LNCAP (cell line): ENCODE results near the gene RNF144A.
A peak's percentile ranks its signal among the peaks of the same experiment; 100 is the strongest.

ENCODE experiments used
- TF ChIP-seq, protein P1 (sequence below): fragments of 450-650 bp; IDR thresholded peaks from 2 replicates; pipeline ENCODE4 v1.5.1; 2017; ENCODE audit warnings: mild to moderate bottlenecking

The RNF144A gene

DNA sequence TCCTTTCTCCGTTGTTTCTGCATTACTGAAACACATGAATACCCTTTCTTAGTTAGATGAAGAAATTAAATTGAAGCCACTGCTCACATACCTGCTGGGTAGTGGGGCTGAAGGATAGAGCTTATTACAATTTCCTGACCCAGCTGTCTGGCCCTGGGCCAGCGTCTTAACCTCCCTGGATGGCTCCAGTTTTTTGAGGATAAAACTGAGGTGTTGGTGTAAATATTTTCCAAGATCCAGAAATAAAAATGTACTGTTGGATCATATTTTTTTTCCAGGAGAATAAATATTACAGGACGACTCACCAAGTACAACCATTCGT lies 3.5 kb downstream of the RNF144A start:
- TF ChIP-seq, protein P1, sequence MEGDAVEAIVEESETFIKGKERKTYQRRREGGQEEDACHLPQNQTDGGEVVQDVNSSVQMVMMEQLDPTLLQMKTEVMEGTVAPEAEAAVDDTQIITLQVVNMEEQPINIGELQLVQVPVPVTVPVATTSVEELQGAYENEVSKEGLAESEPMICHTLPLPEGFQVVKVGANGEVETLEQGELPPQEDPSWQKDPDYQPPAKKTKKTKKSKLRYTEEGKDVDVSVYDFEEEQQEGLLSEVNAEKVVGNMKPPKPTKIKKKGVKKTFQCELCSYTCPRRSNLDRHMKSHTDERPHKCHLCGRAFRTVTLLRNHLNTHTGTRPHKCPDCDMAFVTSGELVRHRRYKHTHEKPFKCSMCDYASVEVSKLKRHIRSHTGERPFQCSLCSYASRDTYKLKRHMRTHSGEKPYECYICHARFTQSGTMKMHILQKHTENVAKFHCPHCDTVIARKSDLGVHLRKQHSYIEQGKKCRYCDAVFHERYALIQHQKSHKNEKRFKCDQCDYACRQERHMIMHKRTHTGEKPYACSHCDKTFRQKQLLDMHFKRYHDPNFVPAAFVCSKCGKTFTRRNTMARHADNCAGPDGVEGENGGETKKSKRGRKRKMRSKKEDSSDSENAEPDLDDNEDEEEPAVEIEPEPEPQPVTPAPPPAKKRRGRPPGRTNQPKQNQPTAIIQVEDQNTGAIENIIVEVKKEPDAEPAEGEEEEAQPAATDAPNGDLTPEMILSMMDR: no peak

DNA sequence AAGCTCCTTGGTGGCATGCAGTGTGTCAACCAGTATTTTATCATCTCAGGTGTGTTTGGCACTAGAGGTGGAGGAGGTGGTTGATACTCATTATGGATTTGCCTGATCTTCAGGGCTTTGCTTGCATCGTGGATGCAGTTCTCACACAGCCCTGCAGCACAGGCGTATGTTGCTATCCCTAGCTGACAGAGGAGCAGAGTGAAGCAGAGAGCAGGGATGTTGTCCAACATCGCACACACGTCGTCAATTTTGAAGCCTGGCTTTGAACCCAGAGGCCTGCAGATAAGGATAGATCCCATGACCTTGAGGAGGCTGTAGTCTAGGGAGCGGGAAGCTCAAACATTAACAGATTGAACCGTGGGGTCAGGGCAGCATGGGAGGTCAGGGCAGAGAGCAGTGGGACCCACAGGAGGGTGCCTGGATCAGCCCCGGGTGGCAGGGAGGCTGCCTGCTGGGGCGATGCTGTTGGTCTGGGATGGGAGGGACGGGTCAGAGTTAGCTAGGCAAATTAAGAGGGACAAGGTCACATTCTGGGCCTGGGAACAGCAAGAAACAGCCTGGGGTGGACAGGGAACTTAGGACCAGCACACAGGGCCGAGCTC lies 4.2 kb downstream of the RNF144A start:
- TF ChIP-seq, protein P1: no peak

DNA sequence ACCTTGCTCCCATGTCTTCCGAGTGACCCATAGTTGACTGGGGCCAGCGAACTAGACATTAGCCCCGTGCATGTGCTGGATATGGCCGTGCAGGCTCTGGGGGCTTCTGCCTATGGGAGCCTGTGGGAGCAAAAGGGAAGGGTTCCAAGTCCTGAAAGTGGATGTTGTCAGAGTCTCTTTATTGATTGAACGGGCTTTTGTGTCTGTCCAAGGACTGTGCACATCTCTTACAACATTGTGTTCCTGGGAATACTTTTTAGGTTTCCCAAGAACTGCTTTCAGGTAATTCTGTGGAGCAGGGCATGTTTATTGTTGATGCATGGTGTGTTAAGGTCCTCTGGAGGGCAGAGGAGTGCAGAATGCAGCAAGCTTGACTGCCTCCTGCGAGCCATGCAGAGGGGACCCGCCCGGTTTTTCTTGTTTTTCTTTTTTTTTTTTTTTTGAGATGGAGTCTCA lies 5.0 kb downstream of the RNF144A start:
- TF ChIP-seq, protein P1: peak; percentile 47

DNA sequence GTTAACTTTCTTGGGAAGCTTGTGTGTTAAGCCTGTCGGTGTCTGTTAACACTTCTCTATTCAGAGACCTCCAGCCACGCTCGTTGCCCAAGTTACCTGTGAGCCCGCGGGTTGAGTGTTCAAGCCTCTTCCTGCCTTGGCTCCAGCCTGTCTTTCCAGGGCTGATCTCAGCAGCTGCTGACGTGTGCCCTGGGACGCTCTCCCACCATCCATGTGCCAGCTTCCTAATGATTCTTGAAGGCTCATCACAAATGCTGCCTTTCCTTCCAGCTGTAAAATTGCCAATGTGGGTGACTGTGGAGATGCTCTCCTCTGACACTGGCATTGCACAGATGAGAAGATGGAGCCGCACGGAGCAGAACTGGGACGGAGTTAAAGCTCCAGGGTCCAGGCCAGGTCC lies 6.1 kb downstream of the RNF144A start:
- TF ChIP-seq, protein P1: no peak

DNA sequence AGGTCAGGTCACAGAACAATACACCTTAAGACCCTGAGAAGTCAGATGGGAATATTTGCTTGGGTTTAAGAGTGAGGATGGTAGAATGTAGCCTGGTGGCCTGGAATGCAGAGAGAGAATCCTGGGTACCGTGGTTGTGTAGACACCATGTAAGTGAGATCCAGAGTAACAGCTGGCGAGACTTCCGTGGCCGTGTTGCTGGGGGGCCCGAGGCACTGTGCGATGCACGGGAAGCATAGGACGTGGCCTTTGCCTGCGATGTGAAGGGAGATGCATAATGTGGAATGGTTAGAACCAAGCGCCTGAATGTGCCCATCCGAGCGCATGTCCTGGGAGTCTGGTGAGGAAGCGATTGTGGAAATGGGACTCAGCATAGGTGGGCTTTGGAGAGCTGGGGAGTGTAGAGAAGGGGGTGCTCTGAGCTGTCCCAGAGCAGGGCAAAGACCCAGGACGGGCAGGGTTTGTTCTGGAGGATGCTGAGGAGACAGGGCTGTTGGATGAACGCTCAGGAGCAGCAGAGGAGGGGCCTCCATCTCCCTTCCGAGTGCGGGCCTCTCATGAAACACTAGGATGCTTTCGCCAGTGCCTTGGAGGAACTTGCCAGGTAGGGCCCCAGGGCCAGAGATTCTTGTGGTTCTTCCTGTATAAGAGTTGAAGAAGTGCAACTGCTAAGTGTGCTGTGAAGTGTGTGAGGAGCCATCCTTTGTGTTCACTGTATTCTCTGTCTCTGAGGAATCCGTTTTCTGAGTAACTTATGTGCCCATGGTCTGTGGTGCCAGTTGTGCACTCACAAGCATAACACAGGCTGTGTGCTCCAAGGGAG lies 7.1 kb downstream of the RNF144A start:
- TF ChIP-seq, protein P1: no peak

DNA sequence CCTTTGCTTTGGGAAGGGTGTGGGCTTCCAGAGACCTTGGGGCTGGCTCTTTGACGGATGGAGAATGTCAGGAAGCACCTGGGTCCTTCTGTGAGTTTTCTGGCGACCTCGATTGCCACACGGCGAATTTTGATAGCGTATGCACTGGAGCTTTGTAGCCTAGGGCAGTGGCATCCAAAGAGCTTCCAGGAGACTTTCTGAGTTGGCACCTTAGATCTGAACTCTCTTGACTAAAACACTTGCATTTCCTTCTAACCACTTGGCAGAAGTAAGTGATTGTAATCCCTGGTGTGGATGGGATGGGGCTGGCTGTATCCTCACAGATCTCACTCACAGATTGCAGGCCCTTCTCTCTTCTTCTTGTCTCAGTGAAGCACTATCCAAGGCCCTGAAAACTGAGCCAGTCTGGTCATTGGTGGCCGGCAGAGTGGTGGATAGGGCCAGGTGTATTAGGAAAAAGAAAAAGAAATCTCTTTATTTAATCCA lies 7.8 kb downstream of the RNF144A start:
- TF ChIP-seq, protein P1: no peak

DNA sequence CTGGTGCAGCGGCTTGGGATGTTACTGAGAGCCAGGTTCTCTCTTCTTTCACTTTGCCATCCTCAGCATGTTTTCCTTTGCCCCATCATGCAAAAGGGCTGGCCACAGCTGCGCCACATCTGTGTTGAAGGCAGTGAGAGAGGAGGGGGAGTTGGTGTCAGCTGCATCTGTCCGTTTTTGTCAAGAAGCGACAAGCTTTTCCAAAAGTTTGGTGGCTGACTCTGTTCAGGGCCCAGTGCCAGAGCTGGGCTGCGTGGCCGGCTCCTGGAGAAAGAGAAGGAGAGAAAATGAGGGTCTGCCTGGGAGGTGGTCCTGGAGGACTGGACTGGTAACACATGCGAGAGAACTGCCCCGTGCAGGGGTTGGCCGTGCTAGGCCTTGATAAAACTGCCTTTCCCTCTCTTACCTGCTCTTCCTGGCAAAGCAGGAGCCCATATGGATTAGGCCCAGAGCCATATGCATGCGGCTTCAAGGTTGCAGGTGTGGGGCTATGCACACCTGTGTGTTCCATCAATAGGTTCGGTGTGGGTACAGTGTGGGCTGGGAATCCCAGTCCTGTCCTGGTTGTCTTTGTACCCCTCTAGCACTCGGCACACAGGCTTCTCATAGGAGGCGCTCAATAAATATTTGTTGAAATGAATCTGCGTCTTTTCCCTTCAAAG lies 9.0 kb downstream of the RNF144A start:
- TF ChIP-seq, protein P1: no peak
